Measurements from ENCODE around the gene PDCD1LG2.

The PDCD1LG2 gene

GRCh38 chr9:5611321-5612184 lies 101.2 kb downstream of the PDCD1LG2 start:
- no peak for DNase-seq (ENCODE audit: low spot score)

- no peak for DNase-seq (ENCODE audit: low spot score)
These were observed 101.8 kb downstream of the PDCD1LG2 start for GRCh38 chr9:5612185-5612530.

- DNase-seq (ENCODE audit: low spot score) = no peak
These were observed 103.9 kb downstream of the PDCD1LG2 start for GRCh38 chr9:5614192-5614591.

- no peak for DNase-seq (ENCODE audit: low spot score)
These were observed 104.7 kb downstream of the PDCD1LG2 start for GRCh38 chr9:5614985-5615384.

GRCh38 chr9:5617749-5618148 lies 107.4 kb downstream of the PDCD1LG2 start:
- peak; percentile 79 for DNase-seq (ENCODE audit: low spot score)

GRCh38 chr9:5620494-5620893 lies 110.2 kb downstream of the PDCD1LG2 start:
- DNase-seq (ENCODE audit: low spot score) = no peak
